HG03457 (cell line): Measurements from ENCODE around the gene CTNNA3.

Experiments used
- ATAC-seq: cut with Tn5 transposase; IDR thresholded peaks from one replicate; pipeline ENCODE4 v1.9.1; 2021; ENCODE audit warnings: moderate number of reproducible peaks; ENCODE audit not compliant: unreplicated experiment

The CTNNA3 gene

DNA sequence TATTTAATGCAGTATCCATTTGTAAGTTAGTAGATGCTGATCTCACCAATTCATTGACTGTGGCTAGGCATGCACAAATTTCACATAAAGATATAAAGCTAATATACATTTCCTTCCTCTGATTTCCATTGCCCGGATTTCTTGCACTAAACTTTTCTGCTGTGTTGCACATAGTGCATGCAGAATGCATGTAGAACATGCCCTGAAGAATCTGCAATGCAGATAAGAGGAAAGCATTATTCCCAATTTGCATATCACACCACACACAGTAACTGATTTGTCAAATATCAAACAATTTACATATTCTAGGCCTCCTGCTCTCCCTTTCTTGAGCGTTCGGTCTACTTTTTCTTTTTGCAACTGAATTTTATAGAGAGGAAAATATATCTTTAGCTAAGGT is 646.0 kb downstream of the CTNNA3 start:
- no peak for ATAC-seq

DNA sequence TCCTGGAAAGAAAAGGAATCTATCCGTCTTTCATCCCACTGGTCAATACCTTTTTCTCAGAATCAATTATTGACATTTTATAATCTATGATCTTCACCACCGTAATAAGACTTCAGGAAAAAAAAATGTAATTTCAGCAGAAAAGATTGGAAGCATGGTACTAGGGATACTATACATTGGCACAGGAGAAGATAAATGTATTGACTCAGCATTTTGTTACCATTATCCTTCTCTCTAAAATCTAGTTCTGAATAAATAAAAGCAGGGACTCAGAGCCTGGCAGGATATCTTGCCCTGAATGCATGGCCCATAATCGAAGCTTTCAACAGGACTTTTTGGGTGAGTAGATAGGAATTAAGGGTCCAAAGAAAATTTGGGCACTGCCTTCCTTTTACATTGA is 649.5 kb downstream of the CTNNA3 start:
- no peak for ATAC-seq

DNA sequence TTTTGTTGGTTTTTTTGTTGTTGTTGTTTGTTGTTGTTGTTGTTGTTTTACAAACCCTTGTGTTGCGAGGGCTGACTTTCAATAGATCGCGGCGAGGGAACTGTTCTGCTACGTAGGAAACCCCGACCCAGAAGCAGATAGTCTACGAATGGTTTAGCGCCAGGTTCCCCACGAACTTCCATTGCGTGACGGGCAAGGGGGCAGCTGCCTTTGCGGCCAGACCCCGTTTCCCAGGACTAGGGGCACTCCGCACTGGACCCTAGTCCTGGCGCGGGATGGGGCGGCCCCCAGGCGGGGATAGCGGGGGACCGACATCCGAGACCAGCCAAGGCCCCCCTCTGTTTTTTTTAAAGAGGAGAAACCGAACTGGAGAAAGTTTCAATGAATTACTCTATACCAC is 650.6 kb downstream of the CTNNA3 start:
- ATAC-seq, result no peak

DNA sequence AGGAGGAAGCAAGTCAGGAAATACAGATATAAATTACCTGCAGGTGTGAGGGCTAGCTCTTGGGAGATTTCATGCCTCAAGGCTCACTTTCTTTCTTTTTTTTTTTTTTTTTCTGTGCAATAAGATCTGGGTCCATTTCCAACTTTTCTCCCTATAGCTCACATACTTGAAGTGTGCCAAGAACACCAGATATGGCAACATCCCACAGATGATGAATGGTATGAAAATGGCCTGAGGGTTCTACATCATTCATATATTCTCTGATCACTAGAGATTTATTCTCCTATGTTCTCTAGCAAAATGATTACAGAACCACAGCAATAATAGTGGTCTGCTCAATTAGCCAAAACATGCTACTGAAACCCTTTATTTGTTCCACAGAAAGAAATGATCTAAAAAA is 653.0 kb downstream of the CTNNA3 start:
- no peak for ATAC-seq

DNA sequence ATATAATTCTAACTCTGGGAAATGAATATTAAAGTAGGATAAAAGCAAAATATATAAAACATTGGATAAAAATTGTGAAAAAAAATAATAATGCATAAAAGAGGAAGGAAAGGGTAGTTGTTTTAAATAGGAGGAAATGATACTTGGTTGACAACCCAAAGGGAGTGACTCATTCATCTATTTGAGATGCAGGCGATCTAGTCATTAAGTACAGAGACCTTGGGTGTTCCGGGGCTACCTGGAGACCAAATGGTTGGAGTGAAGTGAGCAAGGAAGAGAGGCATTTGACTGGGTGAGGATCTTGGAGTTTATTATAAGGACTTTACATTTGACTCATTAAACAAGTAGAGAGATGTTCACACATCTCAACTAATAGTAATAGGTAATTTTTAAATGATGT is 659.2 kb downstream of the CTNNA3 start:
- ATAC-seq, result no peak

DNA sequence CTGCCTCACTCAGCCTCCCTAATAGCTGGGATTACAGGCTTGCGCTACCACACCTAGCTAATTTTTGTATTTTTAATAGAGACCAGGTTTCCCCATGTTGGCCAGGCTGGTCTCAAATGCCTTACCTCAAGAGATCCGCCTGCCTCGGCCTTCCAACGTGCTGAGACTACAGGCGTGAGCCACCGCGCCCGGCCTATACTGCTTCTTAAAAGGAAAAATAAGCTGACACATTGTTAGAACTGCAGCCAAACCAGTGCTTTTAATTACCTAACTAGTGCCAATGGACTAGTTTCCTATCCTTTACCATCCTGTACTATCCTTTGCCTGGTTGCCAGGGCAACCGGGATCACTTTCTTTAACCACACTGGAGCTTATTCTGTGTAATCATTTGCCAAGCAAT is 662.1 kb downstream of the CTNNA3 start:
- ATAC-seq, result no peak

DNA sequence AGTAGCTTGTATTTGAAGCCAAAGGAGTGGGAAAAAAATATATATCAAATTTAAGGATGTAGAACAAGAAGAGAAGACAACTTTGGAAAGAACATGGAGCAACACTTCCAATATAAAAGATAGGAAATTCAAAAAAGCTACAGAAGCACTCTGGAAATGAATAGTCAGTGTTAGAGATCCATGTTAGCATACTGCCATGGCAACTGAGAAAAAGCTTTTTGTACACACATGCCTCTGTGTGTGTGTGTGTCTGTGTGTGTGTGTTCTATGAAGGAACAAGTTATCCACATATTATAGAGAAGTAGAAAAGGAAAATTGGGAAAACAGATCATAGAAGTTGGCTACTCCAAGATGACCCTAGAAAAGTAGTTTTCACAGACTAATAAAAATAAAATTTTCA is 673.9 kb downstream of the CTNNA3 start:
- no peak for ATAC-seq

DNA sequence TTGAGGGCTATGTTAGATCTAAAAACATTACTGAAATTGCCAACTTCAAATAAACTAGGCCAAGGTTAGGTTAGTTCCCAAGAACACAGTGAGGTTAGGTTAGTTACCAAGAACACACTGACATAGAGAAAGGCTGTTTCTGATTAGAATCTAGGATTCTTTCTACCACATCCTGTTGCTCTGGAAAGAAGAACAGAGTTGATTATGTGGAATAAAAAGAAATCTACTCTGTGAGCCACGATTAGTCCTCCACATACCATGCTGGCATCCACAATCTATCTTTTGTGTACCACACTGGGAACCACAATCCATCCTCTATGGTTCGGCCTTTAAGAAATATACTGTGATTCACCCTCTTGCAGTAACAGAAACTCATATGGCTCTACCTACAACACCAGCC is 678.8 kb downstream of the CTNNA3 start:
- no peak for ATAC-seq

DNA sequence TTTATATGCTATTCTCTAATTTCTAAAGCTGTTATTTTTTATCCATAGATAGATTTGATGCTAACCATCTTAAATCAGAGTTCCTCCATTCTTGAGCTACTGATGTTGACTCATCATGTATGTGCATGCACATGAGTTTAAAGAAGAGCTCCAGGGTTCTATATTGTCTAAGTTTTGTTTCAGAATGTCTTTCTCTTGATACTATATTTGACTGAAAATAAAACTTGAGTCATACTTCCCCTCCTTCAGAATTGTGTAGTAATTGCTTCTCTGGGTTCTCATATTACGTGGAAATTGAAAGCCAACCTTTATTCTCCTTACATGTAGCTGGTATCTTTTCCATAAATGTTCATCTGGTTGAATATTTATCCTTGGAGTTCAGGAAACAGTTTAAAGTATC is 680.8 kb downstream of the CTNNA3 start:
- ATAC-seq, result no peak

DNA sequence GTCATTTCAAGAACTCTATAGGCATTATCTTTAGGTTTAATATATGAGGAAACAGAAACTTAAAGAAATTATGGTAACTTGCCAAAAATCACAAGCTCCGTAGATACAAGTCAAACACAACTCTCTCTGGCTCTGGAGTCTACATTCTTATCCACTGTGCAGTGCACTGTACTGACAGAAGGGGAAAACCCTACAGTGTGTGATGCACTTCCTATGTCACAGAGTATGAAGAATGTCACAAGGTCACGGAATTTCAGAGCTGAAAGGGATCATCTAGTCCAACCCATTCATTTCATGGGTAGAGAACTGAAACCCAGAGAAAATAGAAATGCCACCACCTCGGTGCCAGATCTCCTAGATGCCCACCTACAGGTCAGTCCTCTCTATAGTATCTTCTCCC is 684.0 kb downstream of the CTNNA3 start:
- no peak for ATAC-seq

DNA sequence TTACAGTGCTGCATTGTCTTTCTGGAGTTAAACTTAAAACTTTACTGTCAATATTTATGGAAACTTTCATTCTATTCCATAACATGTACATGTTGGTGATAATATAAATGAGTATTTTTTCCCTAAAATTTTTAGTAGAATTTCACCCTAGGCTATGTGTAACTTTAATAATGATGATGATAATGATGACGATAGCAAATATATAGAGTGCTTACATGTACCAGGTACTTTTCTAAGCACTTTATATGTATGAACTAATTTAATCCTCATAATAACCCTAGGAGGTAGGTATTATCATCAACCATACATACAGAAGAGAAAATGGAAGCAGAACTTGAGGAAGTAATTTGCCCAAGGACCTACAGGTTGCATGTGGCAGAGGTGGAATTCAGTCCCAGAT is 684.5 kb downstream of the CTNNA3 start:
- ATAC-seq, result no peak

DNA sequence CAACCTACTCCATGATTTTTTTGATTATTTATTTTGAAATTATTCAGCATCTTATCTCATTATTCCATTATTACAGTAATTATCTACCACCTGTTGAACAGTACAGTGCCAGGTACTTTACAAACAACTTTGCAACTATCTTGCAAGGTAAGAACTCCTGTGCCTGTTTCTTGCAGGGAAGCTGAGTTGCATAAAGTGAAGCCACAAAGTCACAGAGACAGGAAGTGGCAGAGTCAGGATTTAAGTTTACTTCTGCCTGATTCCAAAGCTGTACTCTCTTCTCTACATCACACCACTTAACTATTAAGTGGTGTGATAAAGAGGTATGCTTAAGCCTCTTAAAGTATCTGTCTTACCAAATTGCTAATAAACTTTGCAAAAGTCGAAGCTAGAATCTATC is 690.0 kb downstream of the CTNNA3 start:
- ATAC-seq, result no peak

DNA sequence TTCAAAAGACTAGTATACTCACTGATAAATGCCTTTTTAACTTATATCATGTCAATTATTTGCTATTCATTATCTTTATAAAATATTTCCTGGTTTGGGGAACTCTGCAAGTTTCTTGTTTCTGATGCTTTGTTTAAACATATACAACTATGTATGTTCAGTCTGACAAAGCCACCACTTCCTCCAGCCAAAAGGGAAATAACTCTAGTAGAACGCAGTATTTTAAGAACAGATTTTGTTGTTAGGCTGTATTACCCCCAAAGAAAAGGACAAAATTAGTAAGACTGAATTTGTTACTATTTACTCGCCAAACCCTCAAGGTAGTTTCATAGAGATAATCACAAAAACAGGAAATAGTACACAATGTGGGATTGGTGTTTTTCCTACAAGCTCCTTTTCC is 691.3 kb downstream of the CTNNA3 start:
- ATAC-seq, result no peak

DNA sequence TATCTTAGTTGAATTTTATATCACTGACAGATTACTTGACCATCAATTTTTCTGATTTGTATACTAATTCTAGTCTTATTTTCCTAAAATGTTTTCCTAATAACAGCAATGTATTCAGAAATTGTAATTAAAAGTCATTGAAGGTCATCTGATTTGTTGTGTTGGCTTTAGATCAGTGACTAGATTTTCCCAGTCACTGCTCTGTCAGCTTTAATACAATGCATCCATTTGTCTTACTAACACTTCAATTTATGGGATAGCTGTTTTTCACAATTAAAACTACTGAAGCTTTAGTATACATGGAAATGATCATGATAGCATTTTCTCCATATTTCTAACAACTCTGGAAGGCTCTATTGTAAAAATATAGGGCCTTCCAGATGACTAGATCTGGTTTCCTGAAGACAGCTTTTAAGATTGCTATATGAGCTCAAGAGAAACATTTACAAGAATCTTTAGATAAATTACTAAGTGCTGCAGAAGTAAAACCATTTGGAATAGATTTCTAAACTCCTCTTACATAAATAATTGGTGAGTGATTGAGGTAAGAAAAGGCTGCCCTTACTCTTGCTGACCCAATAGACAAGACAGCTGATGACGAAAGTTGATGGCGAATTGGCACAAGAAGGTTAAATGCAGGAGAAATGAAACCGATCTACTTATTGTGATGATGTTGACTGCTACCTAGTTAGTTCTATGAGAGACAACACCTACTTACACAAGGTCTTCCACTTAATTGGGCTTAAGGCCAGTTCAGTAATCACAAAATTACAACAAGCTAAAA is 696.0 kb downstream of the CTNNA3 start:
- no peak for ATAC-seq

DNA sequence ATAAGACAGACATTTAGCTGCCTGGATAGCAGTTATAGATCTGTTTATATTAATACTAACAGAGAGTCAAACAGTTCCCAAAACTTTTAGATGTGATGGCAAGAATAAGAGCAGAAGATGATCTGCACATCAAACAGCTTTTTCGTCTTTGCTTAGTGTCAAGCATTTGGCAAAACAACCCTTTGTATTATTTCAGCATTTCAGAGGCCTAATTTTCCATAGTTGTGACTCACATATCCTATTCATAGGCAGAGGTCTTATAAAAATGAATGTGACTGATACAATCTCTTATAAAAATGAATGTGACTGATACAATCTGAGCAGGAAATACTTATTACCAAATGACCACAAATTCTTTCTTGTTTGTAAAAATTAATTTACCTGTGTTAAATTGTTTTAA is 699.0 kb downstream of the CTNNA3 start:
- no peak for ATAC-seq

DNA sequence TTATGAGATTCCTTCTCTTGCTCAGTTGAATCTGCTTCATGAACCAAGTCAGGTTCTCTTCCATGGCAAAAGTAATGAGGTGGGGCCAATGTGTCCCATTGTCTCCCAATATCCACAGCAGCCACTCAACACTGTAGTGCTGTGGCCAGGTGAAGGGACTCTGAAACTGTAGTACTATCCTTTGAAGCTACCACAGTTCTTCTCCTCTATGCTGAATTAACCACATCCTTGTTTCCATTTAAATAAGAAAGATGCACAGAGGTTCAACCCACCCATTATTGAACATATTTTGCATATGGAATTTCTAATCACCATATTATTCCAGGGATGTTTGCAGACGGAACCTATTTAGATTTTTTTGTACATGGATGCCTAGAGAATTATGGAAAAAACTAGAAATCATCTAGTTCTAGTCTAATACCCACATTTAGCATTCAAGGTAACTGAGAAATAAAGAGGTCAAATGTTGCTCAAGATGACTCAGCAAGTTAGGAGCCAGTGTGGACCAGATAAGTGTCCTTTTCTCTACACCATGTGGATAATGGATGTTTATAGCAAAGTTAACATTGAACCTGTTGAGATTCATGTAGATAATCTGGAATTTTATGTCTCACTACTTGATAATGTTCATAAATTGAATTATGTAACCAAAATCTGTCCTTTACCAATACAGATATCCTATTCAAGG is 705.7 kb downstream of the CTNNA3 start:
- no peak for ATAC-seq

DNA sequence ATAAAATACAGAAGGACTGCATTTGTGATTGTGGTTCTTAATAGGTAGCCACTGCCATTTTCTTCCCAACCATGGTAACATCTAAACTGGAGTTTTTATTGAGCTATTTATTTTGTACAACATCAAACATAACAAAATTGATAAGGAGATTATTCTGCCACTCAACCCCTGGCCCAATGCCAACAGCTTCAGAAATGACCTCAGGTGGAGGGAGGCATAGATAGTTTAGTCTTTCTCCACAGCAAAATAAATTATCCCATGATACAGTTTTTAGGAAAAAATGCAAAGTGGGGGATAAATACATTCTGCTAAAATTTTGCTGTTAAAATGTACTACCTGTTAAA is 712.5 kb downstream of the CTNNA3 start:
- ATAC-seq, result no peak

DNA sequence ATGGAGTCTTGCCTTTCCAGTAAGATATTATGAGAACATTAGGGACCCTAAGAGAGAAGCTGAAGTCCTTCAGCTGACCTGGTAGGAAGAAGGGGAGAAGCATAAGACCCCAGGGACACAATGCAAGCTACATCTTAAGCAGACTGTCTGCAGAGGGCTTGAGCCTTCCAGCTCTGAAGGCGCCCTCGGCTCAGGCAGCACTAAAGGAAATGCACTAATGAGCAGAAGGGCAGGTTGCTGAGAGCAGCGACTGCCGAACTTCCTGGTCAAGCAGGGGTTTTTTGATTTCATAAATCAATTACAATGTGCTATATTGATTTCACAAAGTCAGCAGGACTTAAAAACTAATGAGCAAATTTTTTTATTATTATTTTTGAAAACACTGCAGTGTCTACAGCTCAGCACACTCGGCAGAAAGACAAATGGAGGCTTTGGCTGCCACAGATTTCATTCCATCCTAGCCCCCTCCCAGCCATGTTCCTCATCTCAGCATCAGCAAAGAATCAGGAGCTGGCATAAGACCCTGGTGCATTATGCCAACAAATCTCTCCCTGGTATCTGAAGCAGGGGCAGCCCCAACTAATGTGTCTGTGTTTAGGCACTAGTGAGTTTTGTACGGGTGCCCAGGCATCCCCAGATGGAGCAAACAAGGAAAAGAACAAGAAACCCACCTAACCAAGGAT is 713.1 kb downstream of the CTNNA3 start:
- no peak for ATAC-seq

DNA sequence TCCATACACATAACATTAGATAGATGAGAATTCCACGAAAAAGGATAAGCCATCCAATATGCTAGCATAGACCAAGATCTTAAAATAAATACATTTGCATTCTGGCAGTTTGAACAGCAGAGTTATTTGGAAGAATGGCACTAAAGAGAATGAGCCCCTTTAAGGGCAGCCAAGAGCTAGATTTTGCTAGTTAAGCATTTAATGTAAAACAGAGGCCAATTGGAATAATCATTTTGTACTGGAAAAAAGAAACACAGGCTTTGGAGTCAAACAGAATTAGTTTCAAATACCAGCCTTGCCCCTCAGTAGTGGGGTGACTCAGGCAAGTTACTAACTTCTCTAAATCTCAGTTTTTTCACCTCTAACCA is 714.0 kb downstream of the CTNNA3 start:
- ATAC-seq, result no peak

DNA sequence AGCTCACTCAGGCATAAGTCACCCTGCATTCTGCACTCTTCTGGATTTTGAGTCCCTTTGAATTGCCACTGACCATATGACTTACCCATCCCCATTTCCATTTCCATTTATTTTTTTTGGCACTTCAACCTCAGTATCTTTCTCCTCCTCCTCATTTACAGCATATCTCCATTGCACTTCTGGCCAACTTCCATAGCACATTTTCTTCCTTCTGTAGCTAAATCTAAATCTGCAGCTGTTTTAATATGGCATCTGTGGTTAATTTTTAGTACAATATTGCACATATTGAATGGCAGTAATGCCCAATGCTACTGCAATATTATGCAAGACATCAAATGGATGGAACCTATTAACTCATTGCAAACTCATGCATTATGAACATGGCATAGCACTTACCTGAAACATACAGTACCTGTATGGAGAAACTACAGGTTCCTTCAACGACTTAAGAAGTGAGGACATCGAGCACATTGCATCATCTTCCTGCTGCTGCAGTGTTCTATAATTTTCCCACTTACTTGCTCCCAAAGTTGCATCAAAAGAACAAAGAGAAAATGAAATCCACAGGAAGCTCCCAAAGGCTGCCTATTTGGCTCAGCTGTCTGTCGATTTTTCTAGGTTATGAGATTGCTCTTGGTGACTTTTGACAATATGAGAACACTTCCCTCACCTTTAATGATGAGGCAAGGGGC is 714.5 kb downstream of the CTNNA3 start:
- no peak for ATAC-seq

DNA sequence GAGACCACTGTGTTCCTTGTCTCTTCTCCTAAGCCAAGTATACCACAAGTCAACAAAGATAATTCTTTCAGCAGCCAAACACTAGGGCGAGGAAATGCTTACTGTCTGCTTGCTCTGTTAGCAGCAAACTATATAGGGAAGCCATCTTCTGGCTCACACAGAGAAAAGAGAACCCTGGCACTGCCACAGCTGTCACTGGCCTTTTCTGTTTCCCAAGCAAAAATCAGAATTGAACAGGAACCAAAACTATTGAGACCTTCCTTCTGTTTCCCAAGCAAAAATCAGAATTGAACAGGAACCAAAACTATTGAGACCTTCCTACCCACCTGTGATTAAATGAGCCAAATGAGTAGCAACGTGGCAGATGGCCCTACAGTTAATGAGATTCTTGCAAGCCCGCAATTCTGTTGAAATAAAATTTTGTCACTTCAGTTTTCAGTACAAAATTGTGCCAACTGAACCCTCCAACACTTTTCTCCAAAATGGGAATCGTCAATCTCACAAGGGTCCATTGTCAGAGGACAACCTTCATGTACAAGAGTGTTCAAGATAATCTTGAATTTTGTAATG is 715.7 kb downstream of the CTNNA3 start:
- no peak for ATAC-seq
